ENCODE measurements around the gene TJP3. TPM values are rescaled to one million over a fixed set of nuclear protein-coding genes. Genes with fewer than 3 reads are reported as not detected.

The TJP3 gene
- total and polyA plus RNA-seq, 3 donors from 2014 or later = 37.2 to 125 (median 81.1) TPM

GRCh38 chr19:3778104-3778867 is 70.1 kb downstream of the TJP3 start:
- TF ChIP-seq CTCF (IDR thresholded peaks at IDR 0.05) (no peak), POLR2A (IDR thresholded peaks at IDR 0.05) (no peak)
- Histone ChIP-seq H3K36me3 (ENCODE audit: low read depth, missing control alignments) (no peaks in the 10 kb centered on the region), H3K4me1 (no peaks in the 10 kb centered on the region), H3K27ac (no peak overlapping the region), H3K4me3 (no peak overlapping the region), H3K27me3 (no peaks in the 10 kb centered on the region), H3K9me3 (no peaks in the 10 kb centered on the region)
- intact Hi-C loops (cut with DNase I; ENCODE audit: low total_unique reads) = no loop called here
- no peak for DNase-seq
- 81 to 87% methylated on average over 23 to 37 of the region's 37 CpGs for WGBS, 2 donors

DNA sequence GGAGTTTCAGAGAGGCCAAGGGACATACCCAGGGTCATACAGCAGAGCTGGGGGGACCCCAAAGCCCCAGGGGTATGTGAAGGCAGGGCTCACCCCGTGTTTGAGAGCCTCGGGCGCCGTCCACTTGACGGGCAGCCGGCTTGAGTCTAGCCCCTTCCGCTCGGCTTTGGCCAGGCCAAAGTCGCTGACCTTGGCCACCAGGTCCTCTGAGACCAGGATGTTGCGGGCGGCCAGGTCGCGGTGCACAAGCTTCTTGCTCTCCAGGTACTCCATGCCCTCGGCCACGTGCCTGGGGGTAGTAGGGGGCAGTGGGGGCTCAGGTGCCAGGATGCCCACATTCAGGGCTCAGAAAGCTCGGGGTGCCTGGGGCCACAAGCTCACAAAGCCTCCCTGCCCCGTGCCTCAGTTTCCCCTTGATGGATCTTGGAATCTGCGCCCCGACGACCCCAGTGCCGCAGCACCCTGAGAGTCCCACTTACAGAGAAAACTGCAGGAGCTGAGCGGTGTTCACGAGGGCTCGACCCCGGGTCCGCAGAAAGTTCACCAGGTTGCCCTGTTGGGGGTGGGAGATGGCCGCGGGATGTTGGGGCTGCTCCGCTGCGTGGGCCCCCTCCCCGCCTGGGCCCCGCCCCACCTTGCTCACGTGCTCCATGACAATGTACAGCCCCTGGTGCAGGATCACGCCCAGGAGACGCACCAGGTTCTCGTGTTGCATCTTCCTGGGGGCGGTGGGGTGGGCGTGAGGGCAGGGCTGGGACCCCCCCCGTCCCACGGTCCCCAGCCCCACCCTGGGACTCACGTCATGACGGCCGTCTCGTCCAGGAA is 70.9 kb downstream of the TJP3 start:
- no peaks in the 10 kb centered on the region for H3K4me1 ChIP-seq

GRCh38 chr19:3780786-3781304 is 72.7 kb downstream of the TJP3 start:
- 91 to 95% methylated on average over 9 of the region's 9 CpGs for WGBS, 2 donors
- Histone ChIP-seq H3K27ac (no peak overlapping the region), H3K27me3 (no peaks in the 10 kb centered on the region), H3K4me1 (no peaks in the 10 kb centered on the region), H3K9me3 (no peaks in the 10 kb centered on the region), H3K36me3 (ENCODE audit: low read depth, missing control alignments) (no peaks in the 10 kb centered on the region), H3K4me3 (no peak overlapping the region)
- no peak for TF ChIP-seq CTCF (IDR thresholded peaks at IDR 0.05)
- no peak for TF ChIP-seq POLR2A (IDR thresholded peaks at IDR 0.05)
- no peak for DNase-seq
- intact Hi-C loops (cut with DNase I; ENCODE audit: low total_unique reads) = no loop called here

More for the DNA sequence above, 70.9 kb downstream of the TJP3 start:
- no peak for DNase-seq
- no peak overlapping the region for H3K4me3 ChIP-seq
- no peak for TF ChIP-seq CTCF (IDR thresholded peaks at IDR 0.05)
- TF ChIP-seq POLR2A (IDR thresholded peaks at IDR 0.05) = no peak
- no peaks in the 10 kb centered on the region for H3K9me3 ChIP-seq
- H3K27me3 ChIP-seq = no peaks in the 10 kb centered on the region
- WGBS, 2 donors = 68 to 74% methylated on average over 22 to 41 of the region's 44 CpGs
- no peaks in the 10 kb centered on the region for H3K36me3 ChIP-seq (ENCODE audit: low read depth, missing control alignments)
- no peak overlapping the region for H3K27ac ChIP-seq
- intact Hi-C loops (cut with DNase I; ENCODE audit: low total_unique reads) = no loop called here

DNA sequence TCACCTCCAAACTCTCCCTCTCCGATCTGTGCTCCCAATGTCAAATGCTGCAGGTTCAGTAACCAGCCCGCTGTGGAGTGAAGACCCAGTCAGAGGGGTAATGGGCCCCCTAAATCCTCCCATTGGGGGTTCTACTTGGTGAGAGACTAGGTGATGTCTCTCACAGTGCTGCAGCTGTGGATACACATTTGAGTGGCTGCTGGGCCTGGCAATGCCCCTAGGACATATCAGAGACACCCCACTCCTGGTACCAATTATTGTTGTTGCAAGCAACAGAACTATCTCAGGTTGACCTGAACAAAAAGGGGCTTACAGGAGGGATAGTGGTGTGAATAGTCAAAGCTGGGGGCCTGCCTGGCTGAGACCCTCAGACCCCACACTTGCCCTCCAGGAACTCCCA is 73.4 kb downstream of the TJP3 start:
- TF ChIP-seq CTCF (IDR thresholded peaks at IDR 0.05) (no peak), POLR2A (IDR thresholded peaks at IDR 0.05) (no peak)
- WGBS, 2 donors = 94 to 96% methylated on average over 2 of the region's 2 CpGs
- no peaks in the 10 kb centered on the region for H3K36me3 ChIP-seq (ENCODE audit: low read depth, missing control alignments)
- no peaks in the 10 kb centered on the region for H3K4me1 ChIP-seq
- H3K27ac ChIP-seq = no peak overlapping the region
- H3K9me3 ChIP-seq = no peaks in the 10 kb centered on the region
- H3K4me3 ChIP-seq = no peak overlapping the region
- H3K27me3 ChIP-seq = no peaks in the 10 kb centered on the region
- intact Hi-C loops (cut with DNase I; ENCODE audit: low total_unique reads) = no loop called here
- DNase-seq = no peak
